Heart left ventricle (tissue), 16 donors: ENCODE data around the gene SPEM2. TPM values are rescaled to one million over a fixed set of nuclear protein-coding genes. Genes with fewer than 3 reads are reported as not detected.
A peak's percentile ranks its signal among the peaks of the same experiment; 100 is the strongest.

Experiments used
- ATAC-seq, 4 donors: fragments of 200-7000 bp; cut with Tn5 transposase; one replicate each; pipeline ENCODE4 v1.9.1; 2020 to 2022; ENCODE audit warnings: moderate library complexity in 4 of 4, mild to moderate bottlenecking in 3 of 4, moderate number of reproducible peaks in 1 of 4
- DNase-seq, 5 donors: peaks; one replicate each; pipeline ENCODE4 v3.0.0-alpha.2; 2020
- H3K27ac ChIP-seq, 12 donors: fragments of 200-600 bp; sonication (generic) in 4 of 12; one replicate each; pipeline versions ENCODE4 v1.5.0 to v1.8.0; 2016 to 2022; ENCODE audit warnings: mild to moderate bottlenecking in 2 of 12
- H3K27me3 ChIP-seq, 9 donors: fragments of 200-600 bp; sonication (generic) in 2 of 9; one replicate each; pipeline versions ENCODE4 v1.5.1 to v1.8.0; 2016 to 2022; ENCODE audit warnings: mild to moderate bottlenecking in 3 of 9
- H3K36me3 ChIP-seq, 9 donors: fragments of 200-600 bp; sonication (generic) in 2 of 9; one replicate each; pipeline versions ENCODE4 v1.5.0 to v1.8.0; 2018 to 2022; ENCODE audit warnings: mild to moderate bottlenecking in 2 of 9
- H3K4me1 ChIP-seq, 12 donors: fragments of 200-600 bp; sonication (generic) in 4 of 12; one replicate each; pipeline versions ENCODE4 v1.5.0 to v1.8.0; 2016 to 2022; ENCODE audit warnings: mild to moderate bottlenecking in 3 of 12
- H3K4me3 ChIP-seq, 12 donors: fragments of 200-600 bp; sonication (generic) in 4 of 12; one replicate each; pipeline versions ENCODE4 v1.5.0 to v1.8.0; 2017 to 2022; ENCODE audit warnings: mild to moderate bottlenecking in 9 of 12, moderate library complexity in 4 of 12
- H3K9me3 ChIP-seq, 12 donors: fragments of 200-600 bp; sonication (generic) in 4 of 12; one replicate each; pipeline versions ENCODE4 v1.5.0 to v1.8.0; 2016 to 2022; ENCODE audit warnings: mild to moderate bottlenecking in 1 of 12
- POLR2A ChIP-seq, 2 donors: fragments of 450-650 bp; IDR thresholded peaks; one replicate each; pipeline ENCODE4 v1.6.1; 2017; ENCODE audit warnings: antibody characterized with exemption in 2 of 2, mild to moderate bottlenecking in 2 of 2, moderate library complexity in 2 of 2
- whole genome bisulfite sequencing, 4 donors: extraction: QIAGEN DNeasy Blood & Tissue Kit in 2 of 4; methylation state at CpG; one replicate each; pipeline versions ENCODE4 v1.1.5 to v1.1.7; 2013 to 2018; 5-methylcytosine and 5-hydroxymethylcytosine counted together
- intact Hi-C, 10 donors: fragments of 100-400 bp; cut with DNase I; formaldehyde crosslinking; loops; one replicate each; pipeline versions ENCODE4 v1.11.1 to v1.14.2; 2022
- polyA plus RNA-seq, 2 donors: library from polyadenylated mRNA; stranded (reverse); fragments of 200-250 nt; gene quantifications; one replicate each; pipeline ENCODE4 v1.2.3, GENCODE V29; 2013
- total RNA-seq, 9 donors: library from RNA; depleted of rRNA in 2 of 9; stranded (reverse); fragments of >200 nt in 2 of 9; fragmentation: NEBNext Ultra II Directional in 3 of 9; extraction: Animal tissue kit (Norgen Biotek cat#: 25700) in 3 of 9; gene quantifications; one replicate each; pipeline versions ENCODE4 v1.1.0 to v1.2.4, GENCODE V29; 2016 to 2023
- TF ChIP-seq, protein P1 (sequence below), 12 donors: fragments of 200-600 bp; sonication (generic) in 4 of 12; IDR thresholded peaks; one replicate each; pipeline versions ENCODE4 v1.5.0 to v1.8.0; 2018 to 2022; ENCODE audit warnings: antibody characterized with exemption in 12 of 12, mild to moderate bottlenecking in 5 of 12
- donor health status: ischemic (EF 13 %, LVEDD 7.1; RV severe dilation, severe dysfunction).
- donor health status: healthy with polysubstance abuse.
- donor health status: DM: no; HTN: yes; CAD: no.
- donor health status: DM: no; HTN: no; CAD: no.
- donor health status: ischemic (EF 25% LVEDD 6.9; RV normal size, moderate dysfunction).
- donor health status: ischemic (EF 25% LVEDD 5.7; RV mildly dilated, moderate dysfunction).
- donor health status: healthy.
- donor health status: DM: yes; HTN: yes; CAD: no.
- donor health status: ischemic (EF 35%, LVEDD 5.7; RV mildly dilated, moderate dysfunction).
- donor health status: nonischemic (EF 11% LVEDD 7.7; RV severe dilation, severe dysfunction).
- donor health status: DM: yes; HTN: yes; CAD: no.
- donor health status: PGD.
- donor health status: ischemic (EF 29% LVEDD 5.4; RV normal size, mild dysfunction).
- donor health status: nonischemic (EF 23%, LVEDD 6.1; RV moderate dilation, normal function).

Gene SPEM2
- total and polyA plus RNA-seq, 11 donors = not detected

DNA sequence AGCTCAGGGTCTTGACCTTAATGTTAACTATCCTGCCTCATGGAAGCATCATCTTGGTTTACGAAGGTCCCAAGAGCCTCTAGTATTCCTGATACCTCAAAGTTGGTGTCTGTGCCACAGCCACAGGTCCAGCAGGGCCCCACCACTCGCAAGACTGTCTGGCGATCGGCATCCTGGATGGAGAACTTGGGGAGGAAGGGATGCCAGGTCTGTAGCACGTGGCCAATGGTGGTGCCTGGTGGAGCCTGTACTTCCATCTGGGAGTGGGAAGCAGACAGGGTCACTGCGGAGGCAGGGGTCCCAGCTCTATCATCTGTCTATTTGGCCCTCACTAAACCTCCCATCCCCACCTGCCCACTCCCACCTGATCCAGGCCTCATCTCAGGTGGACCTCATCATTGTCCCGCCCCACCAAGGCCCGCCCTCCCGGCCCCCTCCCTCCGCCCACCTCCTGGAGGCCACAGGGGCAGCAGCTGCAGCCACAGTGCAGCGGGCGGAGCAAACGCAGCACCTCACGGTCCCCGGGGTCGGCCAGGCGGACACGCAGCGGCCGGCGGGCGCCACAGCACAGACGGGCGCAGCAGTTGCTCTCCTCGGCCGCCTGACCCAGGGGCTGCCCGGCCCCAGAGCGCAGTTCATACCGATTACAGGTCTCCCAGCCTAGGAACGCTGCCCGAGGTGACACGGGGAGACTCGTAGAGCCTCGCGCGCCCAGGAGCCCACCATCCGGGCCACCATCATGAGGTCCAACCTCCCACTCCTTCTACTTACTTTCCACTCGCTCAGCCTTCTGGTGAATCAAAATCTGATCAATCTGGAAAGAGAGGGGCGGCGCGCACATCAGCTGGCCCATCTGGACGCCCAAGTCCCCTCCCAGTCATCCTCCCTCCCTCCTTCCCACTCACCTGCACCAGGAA, 32.5 kb upstream of the SPEM2 start:
- 77 to 82% (median 79%) methylated on average over 36 to 42 of the region's 42 CpGs for WGBS, 4 donors
- Histone ChIP-seq H3K4me3 (peak overlapping the region in 11 of 12 donors; percentile 76 to 96 (median 85)), H3K4me1 (peaks cover 0 to 27% (median 17%) of the 10 kb centered on the region in 12 donors), H3K27me3 (no peaks in the 10 kb centered on the region), H3K36me3 (peaks cover 0 to 48% (median 31%) of the 10 kb centered on the region in 9 donors), H3K27ac (peak overlapping the region in 10 of 12 donors; percentile 95 to 99 (median 97)), H3K9me3 (no peaks in the 10 kb centered on the region)
- intact Hi-C loops = loop anchor here in 4 of 10 donors (1.0 to 5.0 kb wide), 2 partner anchors 36 to 45 kb away; partner anchors contain the start of gene TMEM95 (in 4 of the 4)
- TF ChIP-seq, protein P1, sequence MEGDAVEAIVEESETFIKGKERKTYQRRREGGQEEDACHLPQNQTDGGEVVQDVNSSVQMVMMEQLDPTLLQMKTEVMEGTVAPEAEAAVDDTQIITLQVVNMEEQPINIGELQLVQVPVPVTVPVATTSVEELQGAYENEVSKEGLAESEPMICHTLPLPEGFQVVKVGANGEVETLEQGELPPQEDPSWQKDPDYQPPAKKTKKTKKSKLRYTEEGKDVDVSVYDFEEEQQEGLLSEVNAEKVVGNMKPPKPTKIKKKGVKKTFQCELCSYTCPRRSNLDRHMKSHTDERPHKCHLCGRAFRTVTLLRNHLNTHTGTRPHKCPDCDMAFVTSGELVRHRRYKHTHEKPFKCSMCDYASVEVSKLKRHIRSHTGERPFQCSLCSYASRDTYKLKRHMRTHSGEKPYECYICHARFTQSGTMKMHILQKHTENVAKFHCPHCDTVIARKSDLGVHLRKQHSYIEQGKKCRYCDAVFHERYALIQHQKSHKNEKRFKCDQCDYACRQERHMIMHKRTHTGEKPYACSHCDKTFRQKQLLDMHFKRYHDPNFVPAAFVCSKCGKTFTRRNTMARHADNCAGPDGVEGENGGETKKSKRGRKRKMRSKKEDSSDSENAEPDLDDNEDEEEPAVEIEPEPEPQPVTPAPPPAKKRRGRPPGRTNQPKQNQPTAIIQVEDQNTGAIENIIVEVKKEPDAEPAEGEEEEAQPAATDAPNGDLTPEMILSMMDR (IDR thresholded peaks at IDR 0.05) = no peak
- TF ChIP-seq POLR2A (IDR thresholded peaks at IDR 0.05) = no peak
- DNase-seq (no peak), ATAC-seq (no peak)

DNA sequence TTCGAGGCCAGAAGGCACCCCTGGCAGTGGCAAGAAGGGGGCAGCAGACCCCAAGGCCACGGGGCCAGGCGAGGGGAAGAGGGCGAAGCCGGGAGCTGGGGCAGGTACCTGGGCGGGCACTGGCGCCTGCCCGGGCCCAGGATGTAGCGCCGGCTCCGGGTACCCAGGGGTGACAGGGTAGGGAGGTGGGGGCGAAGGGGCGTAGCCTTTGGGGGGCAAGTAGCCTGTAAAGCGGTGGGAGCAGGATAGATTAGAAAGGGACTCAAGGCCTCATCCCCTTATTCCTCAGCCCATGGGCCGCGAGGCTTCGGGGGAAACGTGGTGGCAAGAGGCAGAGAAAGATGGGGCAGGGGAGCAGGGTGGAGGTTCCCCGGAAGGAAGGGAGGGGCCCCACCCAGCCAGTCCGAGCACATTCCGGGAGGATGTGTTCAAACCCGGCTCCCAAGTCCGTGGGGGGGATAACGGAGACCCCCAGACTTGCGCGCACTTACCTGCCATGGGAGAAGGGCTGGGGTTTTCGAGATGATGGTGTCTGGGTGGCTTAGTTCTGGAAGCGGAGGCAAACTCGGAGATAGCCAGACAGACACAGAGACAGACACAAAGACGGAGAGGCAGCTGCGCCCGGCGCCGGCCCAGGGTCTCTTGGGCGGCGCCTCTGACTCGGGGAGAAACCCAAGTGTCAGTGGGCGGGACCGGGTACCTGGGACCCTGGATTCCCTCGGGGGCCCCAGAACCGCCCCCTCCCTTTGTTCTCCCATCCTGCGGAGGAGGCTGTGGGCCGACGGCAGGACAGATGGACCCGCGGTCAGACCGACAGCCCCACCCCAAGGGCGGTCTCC, 31.6 kb upstream of the SPEM2 start:
- Histone ChIP-seq H3K4me1 (peaks cover 0 to 27% (median 17%) of the 10 kb centered on the region in 12 donors), H3K4me3 (peak overlapping the region; percentile 76 to 96 (median 86)), H3K27ac (peak overlapping the region; percentile 72 to 99 (median 96)), H3K27me3 (no peaks in the 10 kb centered on the region), H3K9me3 (no peaks in the 10 kb centered on the region), H3K36me3 (peaks cover 0 to 40% (median 26%) of the 10 kb centered on the region in 9 donors)
- intact Hi-C loops = loop anchor here in 5 of 10 donors (1.0 to 5.0 kb wide), 3 partner anchors 10 to 41 kb away; partner anchors contain the start of genes TMEM95 (in 4 of the 5), KCTD11 (in 1 of the 5) and TMEM256 (in 1 of the 5)
- DNase-seq = peak in 1 of 5 donors; percentile 50
- TF ChIP-seq, protein P1 (IDR thresholded peaks at IDR 0.05) = peak in 2 of 12 donors; percentile 3 to 6
- TF ChIP-seq POLR2A (IDR thresholded peaks at IDR 0.05) = no peak
- ATAC-seq = peak in 3 of 4 donors; percentile 11 to 29 (median 18)
- 9 to 18% (median 13%) methylated on average over 21 to 48 of the region's 48 CpGs for WGBS, 4 donors

DNA sequence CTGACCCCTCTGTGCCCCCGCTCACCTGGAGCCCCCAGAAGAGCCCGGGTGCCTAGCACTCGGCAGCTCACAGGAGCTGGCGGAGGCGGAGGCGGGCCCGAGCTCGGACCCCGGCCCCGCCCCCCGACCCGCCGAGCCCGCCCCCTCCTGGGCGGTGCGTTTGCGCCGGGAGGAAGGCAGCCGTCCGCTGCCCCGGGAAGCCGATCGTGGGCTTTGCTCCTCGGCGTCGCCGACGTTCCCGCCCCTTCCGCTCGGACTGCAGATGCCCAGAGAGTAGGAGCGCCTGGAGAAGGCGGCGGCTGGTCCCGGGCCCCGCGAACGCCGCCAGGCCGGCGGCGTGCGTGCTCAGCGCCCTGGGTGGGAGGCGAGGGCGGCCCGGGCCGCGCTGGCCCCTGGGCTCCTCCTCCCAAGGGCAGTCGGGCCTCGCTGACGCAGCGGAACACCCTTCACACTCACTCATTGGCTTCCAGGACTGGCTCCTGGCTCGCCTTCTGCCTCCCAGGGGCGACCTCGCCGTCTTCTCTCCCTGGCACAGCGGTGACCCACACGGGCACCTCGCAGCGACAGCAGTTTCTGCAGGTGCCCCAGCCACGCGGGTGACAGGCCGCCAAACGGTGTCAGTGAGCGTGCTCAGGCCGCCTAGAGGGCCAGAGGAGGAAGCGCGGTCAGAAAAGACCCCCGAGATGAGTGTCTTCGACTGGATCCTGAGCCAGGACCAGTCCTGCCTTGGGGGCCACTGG, 30.8 kb upstream of the SPEM2 start, which contains the start of gene PLSCR3:
Gene PLSCR3 (minus strand): TSS at position 74 of the 740 bp plus-strand sequence. CDS start 415 bp downstream, outside the sequence.
- Histone ChIP-seq H3K4me1 (peaks cover 0 to 27% (median 17%) of the 10 kb centered on the region in 12 donors), H3K4me3 (peak within 1 kb of the TSS; percentile 76 to 96 (median 86)), H3K9me3 (no peaks in the 10 kb centered on the region), H3K27me3 (no peaks in the 10 kb centered on the region), H3K27ac (peak within 1 kb of the TSS; percentile 88 to 99 (median 96)), H3K36me3 (peaks cover 0 to 32% (median 20%) of the 10 kb centered on the region in 9 donors)
- TF ChIP-seq, protein P1 (IDR thresholded peaks at IDR 0.05) = peak in 8 of 12 donors; percentile 9 to 45 (median 31)
- peak; percentile 50 to 93 for TF ChIP-seq POLR2A (IDR thresholded peaks at IDR 0.05)
- DNase-seq (peak; percentile 88 to 94 (median 93)), ATAC-seq (peak; percentile 75 to 94 (median 93))
- WGBS, 4 donors = 0 to 1% (median 0%) methylated on average over 29 to 71 of the region's 71 CpGs
- intact Hi-C loops = loop anchor here in 5 of 10 donors (1.0 to 5.0 kb wide), 3 partner anchors 10 to 42 kb away; partner anchors contain the start of genes TMEM95 (in 4 of the 5), KCTD11 (in 1 of the 5) and TMEM256 (in 1 of the 5)
